Measurements from ENCODE around the gene USP49.

USP49 gene

GRCh38 chr6:41874741-41875140 is 20.4 kb downstream of the USP49 start:
- no peak for DNase-seq (ENCODE audit: low read depth in 2 of 2)

DNA sequence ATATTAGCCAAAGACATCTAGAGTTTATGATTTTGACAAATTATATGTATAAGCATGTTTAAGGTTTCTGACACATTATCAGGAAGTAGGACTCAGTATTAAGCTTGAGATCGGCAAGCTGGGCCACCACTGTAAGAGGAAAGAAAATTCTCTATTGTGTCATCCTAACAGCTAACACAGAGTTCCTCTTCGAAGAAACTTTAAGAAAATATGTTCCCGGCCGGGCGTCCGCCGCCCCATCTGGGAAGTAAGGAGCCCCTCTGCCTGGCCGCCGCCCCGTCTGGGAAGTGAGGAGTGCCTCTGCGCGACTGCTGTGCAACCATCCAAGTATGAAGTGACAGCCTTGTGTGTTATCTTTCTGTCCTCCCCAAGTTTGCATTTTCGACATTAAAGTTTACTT is 23.0 kb downstream of the USP49 start:
- DNase-seq (ENCODE audit: low read depth in 2 of 2), result no peak

DNA sequence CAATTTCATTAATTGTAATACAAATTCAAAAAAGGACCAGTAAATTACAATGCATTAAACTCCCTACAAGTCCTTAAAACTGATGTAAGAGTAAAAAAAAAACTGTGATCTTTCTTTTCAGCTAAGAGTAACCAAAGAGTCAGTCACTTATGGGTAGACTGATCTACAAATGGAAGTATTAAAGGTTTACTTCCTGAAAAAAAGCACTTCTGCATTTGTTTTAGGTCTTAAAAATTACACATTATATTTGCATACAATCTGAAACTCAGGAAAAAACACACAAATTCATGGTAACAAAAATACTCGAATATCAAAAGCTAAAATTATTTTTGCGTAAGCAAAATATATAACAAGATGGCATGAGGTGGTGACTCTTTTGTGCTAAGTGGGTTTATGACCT is 23.5 kb downstream of the USP49 start:
- no peak for DNase-seq (ENCODE audit: low read depth in 2 of 2)

- DNase-seq (ENCODE audit: low read depth in 2 of 2), result no peak
These were observed 35.8 kb downstream of the USP49 start for GRCh38 chr6:41859356-41859755.

DNA sequence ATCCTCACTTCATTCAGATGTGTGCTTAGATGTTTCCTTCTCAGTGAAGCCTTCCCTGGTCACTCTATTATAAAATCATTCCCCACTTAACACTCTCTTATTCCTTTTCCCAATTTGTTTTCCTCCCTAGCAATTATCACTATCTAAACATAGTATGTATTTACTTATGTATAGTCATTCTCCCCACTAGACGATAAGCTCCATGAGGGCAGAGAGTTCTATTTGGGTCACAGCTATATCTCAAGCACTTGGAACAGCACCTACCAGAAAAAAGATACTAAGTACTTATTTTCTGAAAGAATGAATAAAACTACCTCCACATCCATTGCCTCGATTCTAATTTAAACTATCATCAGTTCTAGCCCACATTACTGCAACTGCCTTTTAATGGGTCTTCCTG is 36.5 kb downstream of the USP49 start:
- DNase-seq (ENCODE audit: low read depth in 2 of 2), result no peak

DNA sequence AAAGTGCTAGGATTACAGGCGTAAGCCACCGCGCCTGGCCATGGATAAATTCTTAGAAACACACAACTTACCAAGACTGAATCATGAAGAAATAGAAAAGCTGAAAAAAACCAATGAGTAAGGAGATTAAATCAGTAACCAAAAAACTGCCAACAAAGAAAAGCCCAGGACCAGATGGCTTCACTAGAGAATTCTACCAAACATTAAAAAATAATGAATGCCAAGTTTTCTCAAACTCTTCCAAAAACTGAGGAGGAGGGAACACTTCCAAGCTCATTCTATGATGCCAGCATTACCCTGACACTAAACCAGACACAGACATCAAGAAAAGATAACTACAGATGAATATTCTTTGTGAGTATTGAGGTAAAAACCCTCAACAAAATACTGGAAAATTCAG is 44.3 kb downstream of the USP49 start:
- DNase-seq (ENCODE audit: low read depth in 2 of 2), result no peak

GRCh38 chr6:41846666-41847237 is 48.4 kb downstream of the USP49 start:
- peak; percentile 15 to 43 for DNase-seq (ENCODE audit: low read depth in 2 of 2)

- DNase-seq (ENCODE audit: low read depth in 2 of 2), result no peak
These were observed 52.0 kb downstream of the USP49 start for GRCh38 chr6:41843178-41843577.

DNA sequence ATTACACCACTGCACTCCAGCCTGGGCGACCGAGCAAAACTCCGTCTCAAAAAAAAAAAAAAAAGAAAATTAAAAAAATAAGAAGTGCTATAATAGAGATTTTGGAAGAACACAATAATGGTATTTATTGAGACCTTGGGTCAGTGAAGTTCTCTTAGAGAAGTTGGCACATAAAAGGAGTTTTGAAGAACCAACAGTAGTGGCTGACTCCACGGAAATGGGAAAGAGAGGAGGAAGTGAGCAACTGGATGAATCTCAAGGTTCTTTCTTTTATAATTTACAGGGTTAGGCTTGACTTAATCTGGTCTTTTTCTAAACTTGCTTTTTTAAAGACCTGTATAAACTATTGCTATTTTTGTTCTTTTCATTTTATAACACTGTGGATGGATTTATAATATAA is 54.8 kb downstream of the USP49 start:
- DNase-seq (ENCODE audit: low read depth in 2 of 2), result no peak

DNA sequence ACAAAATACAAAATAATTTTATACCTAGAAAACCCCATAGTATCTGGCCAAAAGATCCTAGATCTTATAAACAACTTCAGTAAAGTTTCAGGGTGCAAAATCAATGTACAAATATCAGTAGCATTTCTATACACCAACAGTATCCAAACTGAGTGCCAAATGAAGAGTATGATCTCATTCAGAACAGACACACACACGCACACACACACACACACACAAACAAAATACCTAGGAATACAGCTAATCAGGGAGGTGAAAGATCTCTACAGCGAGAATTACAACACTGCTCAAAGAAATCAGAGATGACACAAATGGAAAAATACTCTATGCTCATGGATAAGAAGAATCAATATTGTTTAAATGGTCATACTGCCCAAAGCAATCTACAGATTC is 58.5 kb downstream of the USP49 start:
- DNase-seq (ENCODE audit: low read depth in 2 of 2), result no peak

DNA sequence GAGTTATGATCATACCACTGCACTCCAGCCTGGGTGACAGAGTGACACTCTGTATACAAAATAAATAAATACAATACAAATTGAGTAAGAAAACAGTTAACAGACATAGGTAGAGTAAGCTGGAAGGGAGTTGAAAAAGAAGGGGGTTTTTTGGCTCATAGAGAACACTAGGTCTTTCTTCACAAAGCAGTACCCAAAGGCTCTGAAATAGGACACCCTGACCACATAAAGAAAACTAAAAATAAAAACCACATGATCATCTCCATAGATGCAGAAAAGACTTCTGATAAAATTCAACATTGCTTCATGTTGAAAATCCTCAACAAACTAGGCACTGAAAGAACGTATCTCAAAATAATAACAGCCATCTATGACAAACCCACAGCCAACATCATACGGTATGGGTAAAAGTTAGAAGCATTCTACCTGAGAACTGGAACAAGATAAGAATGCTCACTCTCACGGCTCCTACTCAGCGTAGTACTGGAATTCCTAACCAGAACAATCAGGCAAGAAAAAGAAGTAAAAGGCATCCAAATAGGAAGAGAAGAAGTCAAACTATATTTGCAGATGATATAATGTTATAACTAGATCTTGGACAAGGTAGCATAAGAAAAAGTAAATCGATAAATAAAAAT is 59.0 kb downstream of the USP49 start:
- no peak for DNase-seq (ENCODE audit: low read depth in 2 of 2)

DNA sequence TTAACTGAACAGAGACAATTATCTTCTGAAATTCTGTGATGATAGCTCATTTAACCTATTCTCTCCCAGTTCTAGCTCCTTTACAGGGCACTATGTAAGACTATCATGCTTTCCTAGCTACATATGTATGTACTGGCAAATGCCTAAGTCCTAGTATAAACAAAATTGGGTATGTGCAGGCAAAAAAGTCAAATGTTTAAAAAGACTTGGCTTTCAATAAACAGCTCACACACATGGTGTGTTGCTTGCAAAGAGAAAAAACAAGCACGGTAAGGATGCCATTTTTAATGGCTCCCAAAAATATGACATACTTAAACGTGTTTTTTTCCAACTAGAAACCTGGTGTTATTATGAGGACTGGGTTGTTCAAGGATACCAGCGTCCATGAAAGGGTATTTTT is 62.9 kb downstream of the USP49 start:
- DNase-seq (ENCODE audit: low read depth in 2 of 2), result no peak

GRCh38 chr6:41826343-41827022 is 68.7 kb downstream of the USP49 start:
- DNase-seq (ENCODE audit: low read depth in 2 of 2), result no peak

- DNase-seq (ENCODE audit: low read depth in 2 of 2), result no peak
These were observed 70.3 kb downstream of the USP49 start for GRCh38 chr6:41824571-41825569.

DNA sequence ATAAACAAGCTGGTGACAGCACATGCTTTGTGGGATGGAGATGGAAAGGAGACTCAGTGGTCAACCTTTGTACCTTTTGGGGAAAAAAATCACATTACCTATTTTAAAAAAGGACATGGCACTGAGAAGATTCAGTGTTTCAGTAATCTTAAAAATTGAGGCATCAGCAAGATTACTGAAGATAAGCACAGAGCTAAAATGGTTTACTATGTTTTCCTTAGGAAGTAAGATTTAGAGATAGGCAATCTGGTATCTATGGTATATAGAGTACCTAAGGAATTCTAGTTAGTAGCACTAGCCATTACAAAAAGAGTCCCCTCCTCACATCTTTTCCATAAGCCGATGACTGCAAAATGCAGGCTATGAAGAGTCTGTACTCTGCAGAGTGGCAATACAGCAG is 72.0 kb downstream of the USP49 start:
- DNase-seq (ENCODE audit: low read depth in 2 of 2), result no peak

DNA sequence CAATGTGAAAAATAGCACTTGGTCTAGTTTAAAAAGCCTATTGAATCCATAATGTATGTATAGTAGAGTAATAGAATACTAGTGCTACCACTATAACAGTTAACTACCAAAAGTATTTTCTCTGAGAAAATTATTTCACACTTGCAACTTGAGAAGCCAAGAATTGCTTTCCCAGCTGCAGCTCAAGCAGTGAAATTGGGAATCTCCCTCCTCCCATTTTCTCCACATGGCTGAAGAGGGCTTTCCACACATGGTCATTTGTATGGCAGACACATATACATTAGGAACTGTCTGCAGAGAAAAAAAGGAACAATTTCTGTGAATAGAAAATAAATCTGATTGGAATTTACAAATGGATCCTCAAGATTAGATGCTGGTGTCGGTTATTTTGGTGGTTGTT is 73.2 kb downstream of the USP49 start:
- DNase-seq (ENCODE audit: low read depth in 2 of 2), result no peak

GRCh38 chr6:41821266-41821665 is 73.9 kb downstream of the USP49 start:
- DNase-seq (ENCODE audit: low read depth in 2 of 2), result no peak

GRCh38 chr6:41818271-41819054 is 76.7 kb downstream of the USP49 start:
- DNase-seq (ENCODE audit: low read depth in 2 of 2), result no peak

DNA sequence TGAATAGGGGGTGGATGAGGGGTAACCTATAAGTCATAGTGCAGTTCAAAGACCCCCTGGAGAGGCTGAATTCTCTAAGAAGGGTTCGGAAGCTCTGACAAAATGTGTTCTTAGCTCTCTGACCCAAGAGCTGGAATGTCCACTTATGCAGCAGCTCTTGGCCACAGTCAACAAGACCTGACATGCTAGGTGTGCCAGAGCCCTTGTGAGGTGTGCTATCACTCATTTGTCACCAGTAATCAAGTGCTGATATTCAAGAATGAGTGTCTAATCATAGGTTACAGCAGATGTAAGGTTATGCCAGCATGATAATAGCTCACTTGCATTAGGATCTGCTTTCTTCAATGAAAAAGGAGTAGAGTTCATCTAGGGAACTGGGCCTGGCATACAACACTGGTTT is 79.6 kb downstream of the USP49 start:
- no peak for DNase-seq (ENCODE audit: low read depth in 2 of 2)

GRCh38 chr6:41814629-41815028 is 80.5 kb downstream of the USP49 start:
- DNase-seq (ENCODE audit: low read depth in 2 of 2), result no peak

DNA sequence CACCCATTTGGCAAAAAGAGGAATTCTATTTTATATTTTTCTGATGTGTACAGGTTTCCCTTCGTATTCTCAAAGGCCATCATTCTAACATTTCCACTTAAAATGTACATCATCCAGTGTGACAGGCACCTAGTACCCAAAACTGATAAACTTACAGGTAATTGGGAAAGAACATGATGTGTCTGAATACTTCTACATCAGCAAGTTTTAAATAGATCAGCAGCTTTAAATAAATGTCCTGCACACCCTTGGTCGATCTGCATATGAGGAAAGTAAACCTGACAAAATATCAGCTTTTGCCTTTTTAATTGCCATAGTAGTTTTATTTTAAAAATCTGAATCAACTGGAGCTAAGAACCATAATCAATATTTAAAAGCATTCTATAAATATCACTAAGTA is 81.2 kb downstream of the USP49 start:
- DNase-seq (ENCODE audit: low read depth in 2 of 2), result no peak

Data from stimulated activated CD4-positive, alpha-beta T cell treated with anti-CD3 and anti-CD28 coated beads, Interleukin-15, amount 100 ng/mL, for 48 hours (primary cell).